Gastrocnemius medialis (tissue), 4 donors: ENCODE results near the gene MYCN.

ENCODE experiments used
- POLR2A ChIP-seq, 2 donors: fragments of 450-650 bp; IDR thresholded peaks; one replicate each; pipeline ENCODE4 v1.6.1; 2017; ENCODE audit warnings: antibody characterized with exemption in 2 of 2, mild to moderate bottlenecking in 2 of 2, moderate library complexity in 2 of 2
- TF ChIP-seq, protein P1 (sequence below), 5 experiments: fragments of 450-650 bp in 3 of 5; fragments of 200-600 bp in 2 of 5; sonication (generic) in 2 of 5; IDR thresholded peaks in 4 of 5; conservative IDR thresholded peaks in 1 of 5; 1 replicate in 4 of 5; 2 replicates in 1 of 5; pipeline ENCODE4 v1.5.1; 2016 to 2019; ENCODE audit warnings: antibody characterized with exemption in 5 of 5, mild to moderate bottlenecking in 3 of 5, moderate library complexity in 3 of 5

DNA sequence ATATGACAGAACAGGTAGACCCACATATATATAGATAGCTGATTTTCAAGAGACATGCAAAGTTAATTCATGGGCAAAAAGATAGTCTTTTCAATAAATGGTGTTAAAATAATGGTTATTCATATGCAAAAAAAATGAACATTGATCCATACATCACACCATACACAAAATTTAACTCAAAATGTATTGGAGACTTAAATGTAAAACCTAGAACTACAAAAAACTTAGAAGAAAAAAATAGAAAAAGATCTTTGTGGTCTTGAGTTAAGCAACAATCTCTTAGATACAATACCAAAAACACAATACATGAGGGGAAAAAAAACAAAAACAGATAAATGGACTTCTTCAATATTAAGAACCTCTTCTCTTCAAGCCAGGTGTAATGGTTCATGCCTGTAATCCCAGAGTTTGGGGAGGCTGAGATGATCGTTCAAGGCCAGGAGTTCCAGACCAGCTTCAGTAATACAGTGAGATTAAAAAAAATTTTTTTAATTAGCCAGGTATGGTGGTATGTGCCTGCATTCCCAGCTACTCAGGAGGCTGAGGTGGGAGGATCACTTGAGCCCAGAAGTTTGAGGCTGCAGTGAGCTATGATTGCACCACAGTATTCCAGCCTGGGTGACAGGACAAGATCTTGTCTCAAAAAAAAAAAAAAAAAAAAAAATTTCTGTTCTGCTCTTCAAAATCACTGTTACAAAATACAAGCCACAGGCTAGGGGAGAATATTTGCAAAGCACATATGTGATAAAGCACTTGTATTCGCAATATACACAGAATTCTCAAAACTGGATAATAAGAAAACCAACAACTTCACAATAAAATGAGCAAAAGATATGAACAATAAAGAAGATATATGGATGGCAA, 32.7 kb upstream of the MYCN start:
- TF ChIP-seq, protein P1, sequence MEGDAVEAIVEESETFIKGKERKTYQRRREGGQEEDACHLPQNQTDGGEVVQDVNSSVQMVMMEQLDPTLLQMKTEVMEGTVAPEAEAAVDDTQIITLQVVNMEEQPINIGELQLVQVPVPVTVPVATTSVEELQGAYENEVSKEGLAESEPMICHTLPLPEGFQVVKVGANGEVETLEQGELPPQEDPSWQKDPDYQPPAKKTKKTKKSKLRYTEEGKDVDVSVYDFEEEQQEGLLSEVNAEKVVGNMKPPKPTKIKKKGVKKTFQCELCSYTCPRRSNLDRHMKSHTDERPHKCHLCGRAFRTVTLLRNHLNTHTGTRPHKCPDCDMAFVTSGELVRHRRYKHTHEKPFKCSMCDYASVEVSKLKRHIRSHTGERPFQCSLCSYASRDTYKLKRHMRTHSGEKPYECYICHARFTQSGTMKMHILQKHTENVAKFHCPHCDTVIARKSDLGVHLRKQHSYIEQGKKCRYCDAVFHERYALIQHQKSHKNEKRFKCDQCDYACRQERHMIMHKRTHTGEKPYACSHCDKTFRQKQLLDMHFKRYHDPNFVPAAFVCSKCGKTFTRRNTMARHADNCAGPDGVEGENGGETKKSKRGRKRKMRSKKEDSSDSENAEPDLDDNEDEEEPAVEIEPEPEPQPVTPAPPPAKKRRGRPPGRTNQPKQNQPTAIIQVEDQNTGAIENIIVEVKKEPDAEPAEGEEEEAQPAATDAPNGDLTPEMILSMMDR (IDR thresholded peaks at IDR 0.05 in 4 of 5, conservative IDR thresholded peaks at IDR 0.05 in 1 of 5), result no peak
- no peak for TF ChIP-seq POLR2A (IDR thresholded peaks at IDR 0.05)
